HepG2 (cell line): ENCODE measurements around the gene HNRNPA1L2. TPM values are rescaled to one million over a fixed set of nuclear protein-coding genes. Genes with fewer than 3 reads are reported as not detected.

ENCODE experiments used
- ATF5 ChIP-seq: sonication (generic); formaldehyde crosslinking; IDR thresholded peaks from 2 replicates; pipeline ENCODE4 v1.4.0; 2020; ENCODE audit warnings: mild to moderate bottlenecking, low read depth, missing genetic modification reagents
- ATF6 ChIP-seq: sonication (generic); formaldehyde crosslinking; conservative IDR thresholded peaks from 2 replicates; pipeline ENCODE4 v1.4.0; 2020; ENCODE audit warnings: missing genetic modification reagents
- ELK4 ChIP-seq: sonication (generic); formaldehyde crosslinking; IDR thresholded peaks from 2 replicates; pipeline ENCODE4 v1.9.0; 2021; ENCODE audit warnings: missing genetic modification reagents, borderline replicate concordance
- HDAC1 ChIP-seq: sonication (generic); formaldehyde crosslinking; IDR thresholded peaks from 2 replicates; pipeline ENCODE4 v1.5.1; 2020; ENCODE audit warnings: mild to moderate bottlenecking, missing genetic modification reagents
- HMGXB4 ChIP-seq, 2 experiments: sonication (generic) in 1 of 2; formaldehyde crosslinking in 1 of 2; IDR thresholded peaks; 2 replicates each; pipeline versions ENCODE4 v1.4.0 to v1.6.1; 2018 to 2020; ENCODE audit warnings: missing genetic modification reagents in 2 of 2, borderline replicate concordance in 1 of 2, low read depth in 1 of 2, mild to moderate bottlenecking in 1 of 2, missing biosample characterization in 1 of 2
- MAF1 ChIP-seq: sonication (generic); formaldehyde crosslinking; IDR thresholded peaks from 2 replicates; pipeline ENCODE4 v1.5.0; 2020; ENCODE audit warnings: missing genetic modification reagents, borderline replicate concordance
- MZF1 ChIP-seq: sonication (generic); formaldehyde crosslinking; IDR thresholded peaks from 2 replicates; pipeline ENCODE4 v1.8.1; 2023; ENCODE audit warnings: mild to moderate bottlenecking, missing genetic modification reagents, borderline replicate concordance
- RBAK ChIP-seq: sonication (generic); formaldehyde crosslinking; IDR thresholded peaks from 2 replicates; pipeline ENCODE4 v1.5.1; 2020; ENCODE audit warnings: mild to moderate bottlenecking, missing genetic modification reagents
- REXO4 ChIP-seq: sonication (generic); formaldehyde crosslinking; IDR thresholded peaks from 2 replicates; pipeline ENCODE4 v1.8.0; 2022; ENCODE audit warnings: missing genetic modification reagents, mild to moderate bottlenecking, borderline replicate concordance
- SMAD9 ChIP-seq: sonication (generic); formaldehyde crosslinking; IDR thresholded peaks from 2 replicates; pipeline ENCODE4 v1.5.1; 2020; ENCODE audit warnings: mild to moderate bottlenecking, missing genetic modification reagents
- SYNCRIP ChIP-seq: fragments of 200-400 bp; formaldehyde crosslinking; IDR thresholded peaks from 2 replicates; pipeline ENCODE4 v1.6.1; 2018; ENCODE audit warnings: mild to moderate bottlenecking, low read depth, low read length; ENCODE audit not compliant: insufficient read depth
- TAF1 ChIP-seq: sonication (generic); formaldehyde crosslinking; IDR thresholded peaks from 2 replicates; pipeline ENCODE4 v1.4.0; 2020; ENCODE audit warnings: missing genetic modification reagents
- TEAD3 ChIP-seq: optimal IDR thresholded peaks from 2 replicates; pipeline ENCODE3; 2016; ENCODE audit warnings: borderline replicate concordance
- THRA ChIP-seq: sonication (generic); formaldehyde crosslinking; IDR thresholded peaks from 2 replicates; pipeline ENCODE4 v1.4.0; 2020; ENCODE audit warnings: missing genetic modification reagents, borderline replicate concordance
- ZMAT5 ChIP-seq: sonication (generic); formaldehyde crosslinking; IDR thresholded peaks from 2 replicates; pipeline ENCODE4 v1.5.0; 2020; ENCODE audit warnings: mild to moderate bottlenecking, low read depth, missing genetic modification reagents, borderline replicate concordance
- ZNF577 ChIP-seq: sonication (generic); formaldehyde crosslinking; IDR thresholded peaks from 2 replicates; pipeline ENCODE4 v1.4.0; 2020; ENCODE audit warnings: mild to moderate bottlenecking, low read depth, missing genetic modification reagents, borderline replicate concordance
- ZNF703 ChIP-seq: sonication (generic); formaldehyde crosslinking; IDR thresholded peaks from 2 replicates; pipeline ENCODE4 v1.5.1; 2020; ENCODE audit warnings: missing genetic modification reagents, mild to moderate bottlenecking, moderate library complexity, borderline replicate concordance
- polyA plus RNA-seq, 8 experiments: library from polyadenylated mRNA; depleted of rRNA in 3 of 8; stranded (reverse) in 7 of 8; unstranded in 1 of 8; fragments of >200 nt; fragmentation: Illumina TruSeq in 4 of 8; extraction: Trizol in 4 of 8; gene quantifications; 2 replicates each; pipeline versions ENCODE4 v1.2.1 to v1.2.3, GENCODE V29; 2011 to 2016; ENCODE audit warnings: low read depth in 4 of 8, missing spikeins in 1 of 8, mixed read lengths in 1 of 8; ENCODE audit not compliant: insufficient read depth in 1 of 8
- total RNA-seq, 5 experiments: library from RNA; depleted of rRNA; stranded (reverse); fragments of >200 nt; fragmentation: Illumina TruSeq; extraction: Trizol; gene quantifications; 2 replicates each; pipeline ENCODE4 v1.2.3, GENCODE V29; 2016; ENCODE audit warnings: low read depth in 1 of 5

HNRNPA1L2 gene
- total and polyA plus RNA-seq, 2 of the 13 experiments (the other 11 are each of a cell fraction or from before 2014, with no cell fraction given) = 3.6 to 7.1 TPM

GRCh38 chr13:52617070-52618060 is 24.9 kb upstream of the HNRNPA1L2 start (continued):
- TF ChIP-seq MAF1 (CRISPR knock-in tag) (no peak), ZMAT5 (CRISPR knock-in tag) (no peak; the same call in 1 of the 2 replicates), REXO4 (CRISPR knock-in tag) (no peak), HMGXB4 (CRISPR knock-in tag; IDR thresholded peaks at IDR 0.05; ENCODE audit: borderline replicate concordance in 1 of 2, low read depth in 1 of 2) (peak; percentile 85 to 88; a peak in 3 of 4 replicates), TAF1 (CRISPR knock-in tag) (peak; percentile 75), MZF1 (CRISPR knock-in tag) (no peak), SYNCRIP (no peak), TEAD3 (CRISPR knock-in tag) (peak; percentile 45), SMAD9 (no peak), ELK4 (no peak), THRA (peak; percentile 46; the same call in 1 of the 2 replicates), ZNF577 (no peak), RBAK (CRISPR knock-in tag) (no peak), HDAC1 (CRISPR knock-in tag) (peak; percentile 63), ZNF703 (no peak; the same call in 1 of the 2 replicates), ATF6 (CRISPR knock-in tag) (peak; percentile 79; the same call in 1 of the 2 replicates), ATF5 (CRISPR knock-in tag) (no peak)
